ENCODE results near the gene IRF6.

The IRF6 gene

DNA sequence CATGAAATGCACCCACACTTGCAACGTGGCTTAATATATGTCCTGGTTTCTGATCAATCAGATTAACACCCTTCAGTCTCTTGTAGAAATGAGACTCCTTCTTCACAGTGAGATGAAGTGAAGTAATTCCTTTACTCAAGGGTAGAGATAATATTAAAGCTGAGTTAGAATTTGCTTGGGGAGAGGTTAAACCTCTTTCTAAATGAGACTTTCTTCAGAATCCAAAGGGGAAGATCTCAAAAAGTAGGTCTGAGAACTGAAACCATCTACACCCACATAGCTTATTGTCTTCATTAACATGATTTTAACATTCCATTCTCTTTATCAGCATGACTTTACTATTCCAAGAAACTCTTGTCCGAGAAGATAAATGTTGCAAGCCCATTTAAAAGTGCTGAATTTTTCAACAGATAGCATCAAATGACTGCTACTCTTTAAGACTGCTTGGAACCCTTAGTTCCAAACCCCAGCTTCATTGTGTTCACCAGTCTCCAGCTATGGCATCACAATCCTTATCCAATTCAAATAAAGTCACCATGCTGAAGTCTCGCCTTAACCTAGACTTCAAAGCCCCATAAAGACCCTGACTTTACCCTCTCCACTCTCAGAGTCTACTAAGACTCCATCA, 69.3 kb downstream of the IRF6 start:
- H3K9ac ChIP-seq (ENCODE audit: low read length): no peak overlapping the region
- no peak overlapping the region for H2BK5ac ChIP-seq (ENCODE audit: low read depth, low read length, poor library complexity, severe bottlenecking)
- H3K9me3 ChIP-seq (ENCODE audit: control insufficient read depth, low read length): no peaks in the 10 kb centered on the region
- H3K36me3 ChIP-seq (ENCODE audit: control insufficient read depth in 1 of 2, insufficient read depth in 2 of 2, low read depth in 1 of 2, low read length in 2 of 2): no peaks in the 10 kb centered on the region
- no peak overlapping the region for H3K4ac ChIP-seq (ENCODE audit: low read depth in 1 of 2, low read length in 2 of 2)
- no peak overlapping the region for H2BK15ac ChIP-seq (ENCODE audit: low read depth, poor library complexity, severe bottlenecking)
- DNase-seq: no peak
- H3K4me2 ChIP-seq (ENCODE audit: low read length, poor library complexity, severe bottlenecking): no peak overlapping the region
- H2AFZ ChIP-seq (ENCODE audit: low read depth, low read length): no peak overlapping the region
- H3K79me1 ChIP-seq (replicated peaks; ENCODE audit: low read length, poor library complexity, severe bottlenecking): no peaks in the 10 kb centered on the region
- H2BK120ac ChIP-seq (ENCODE audit: low read depth, low read length): no peak overlapping the region
- no peaks in the 10 kb centered on the region for H3K4me1 ChIP-seq (ENCODE audit: control insufficient read depth, insufficient read depth, low read depth, low read length)
- no peak overlapping the region for H4K8ac ChIP-seq (ENCODE audit: low read length)
- 81% methylated on average over 2 of the region's 3 CpGs for WGBS
- no peak overlapping the region for H3K23ac ChIP-seq (ENCODE audit: low read length in 2 of 2)
- H3K27me3 ChIP-seq (ENCODE audit: control insufficient read depth in 1 of 2, insufficient read depth in 1 of 2, low read length in 2 of 2): peaks cover 0 to 20% of the 10 kb centered on the region in 2 experiments
- H3K18ac ChIP-seq (ENCODE audit: low read depth in 1 of 2, low read length in 2 of 2): no peak overlapping the region
- no peak overlapping the region for H2AK5ac ChIP-seq (ENCODE audit: low read length, severe bottlenecking)
- no peak overlapping the region for H2BK12ac ChIP-seq (ENCODE audit: low read length in 2 of 2)
- H3K4me3 ChIP-seq (ENCODE audit: insufficient read depth in 1 of 2, low read depth in 1 of 2, low read length in 2 of 2): no peak overlapping the region
- H3K14ac ChIP-seq (ENCODE audit: low read length in 2 of 2): no peak overlapping the region
- H4K91ac ChIP-seq (ENCODE audit: low read length): no peak overlapping the region
- no peak overlapping the region for H3K27ac ChIP-seq (ENCODE audit: low read length, poor library complexity, severe bottlenecking)

All from mesenchymal stem cell (in vitro differentiated cells and primary cell).